Left ventricle myocardium inferior (tissue), 1 donor: ENCODE results near the gene AGAP1. TPM values are rescaled to one million over a fixed set of nuclear protein-coding genes. Genes with fewer than 3 reads are reported as not detected.

Source experiments
- DNase-seq: peaks from one replicate; pipeline ENCODE4 v3.0.0-alpha.2; 2020
- H3K27ac ChIP-seq: fragments of 200-600 bp; replicated peaks from 2 replicates; pipeline ENCODE4 v1.8.0; 2021
- H3K27me3 ChIP-seq: fragments of 200-600 bp; 2 replicates; pipeline ENCODE4 v1.8.0; 2021; ENCODE audit warnings: low read depth
- H3K36me3 ChIP-seq: fragments of 200-600 bp; 2 replicates; pipeline ENCODE4 v1.8.0; 2021
- H3K4me1 ChIP-seq: fragments of 200-600 bp; 2 replicates; pipeline ENCODE4 v1.8.0; 2021
- H3K4me3 ChIP-seq: fragments of 200-600 bp; 2 replicates; pipeline ENCODE4 v1.8.0; 2021; ENCODE audit warnings: mild to moderate bottlenecking, moderate library complexity
- H3K9me3 ChIP-seq: fragments of 200-600 bp; replicated peaks from 2 replicates; pipeline ENCODE4 v1.8.0; 2021
- intact Hi-C: fragments of 100-400 bp; cut with micrococcal nuclease; formaldehyde crosslinking; loops from one replicate; pipeline ENCODE4 v1.11.0; 2022
- total RNA-seq: library from RNA; stranded (reverse); fragmentation: NEBNext Ultra II Directional; extraction: Animal tissue kit (Norgen Biotek cat#: 25700); gene quantifications from one replicate; pipeline ENCODE4 v1.2.1, GENCODE V29; 2021
- TF ChIP-seq, protein P1 (sequence below): fragments of 200-600 bp; IDR thresholded peaks from 2 replicates; pipeline ENCODE4 v1.8.0; 2021; ENCODE audit warnings: antibody characterized with exemption, mild to moderate bottlenecking, borderline replicate concordance
- donor health status: DM: no; HTN: yes; CAD: no; lungs with severe emphysema.

AGAP1 gene
- total RNA-seq, 1 donor from 2014 or later, result 18.1 TPM

DNA sequence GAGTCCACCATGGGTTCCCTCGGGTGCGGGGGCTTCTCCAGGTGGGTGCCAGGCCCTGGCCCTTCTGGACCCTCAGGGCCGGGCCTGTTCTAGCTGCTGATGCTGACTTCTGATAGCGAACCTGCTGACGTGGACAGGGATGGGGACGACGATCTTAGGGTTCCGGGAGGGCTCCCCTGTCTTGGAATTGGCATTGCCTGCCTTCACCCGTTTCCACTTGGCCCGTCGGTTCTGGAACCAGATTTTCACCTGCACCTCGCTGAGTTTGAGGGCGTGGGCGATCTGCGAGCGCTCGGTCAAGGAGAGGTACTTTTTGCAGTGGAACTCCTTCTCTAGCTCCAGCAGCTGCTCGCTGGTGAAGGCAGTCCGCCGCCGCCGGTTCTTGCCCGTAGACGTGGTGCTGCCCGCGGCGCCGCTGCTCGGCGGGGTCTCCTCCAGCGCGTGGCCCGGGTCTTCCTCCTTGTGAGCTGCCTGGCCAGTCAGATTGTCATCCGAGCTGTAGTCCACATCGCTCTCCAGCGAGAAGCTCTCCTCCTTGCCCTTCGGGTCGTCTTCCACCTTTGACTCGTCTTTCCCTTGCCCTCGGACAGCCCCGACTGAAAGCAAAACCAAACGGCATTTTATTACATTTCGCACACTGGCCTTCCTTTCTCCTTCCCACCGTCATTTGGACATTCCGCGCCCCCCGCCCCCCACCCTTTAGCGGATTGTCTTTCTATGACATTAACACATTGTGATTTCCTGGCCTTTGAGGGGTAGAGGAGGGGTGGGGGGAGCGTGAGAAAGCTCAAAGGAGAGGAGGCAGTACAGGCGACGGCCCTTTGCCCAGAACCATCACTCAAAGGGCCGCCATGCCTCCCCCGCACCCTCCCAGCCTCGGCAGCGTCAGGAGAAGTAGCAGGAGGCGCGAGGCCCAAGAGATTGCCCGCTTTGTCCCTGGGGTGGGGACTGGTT, 672.3 kb downstream of the AGAP1 start:
- peaks cover 100% of the 10 kb centered on the region for H3K27me3 ChIP-seq
- no peaks in the 10 kb centered on the region for H3K36me3 ChIP-seq
- H3K4me1 ChIP-seq, result peaks cover 73% of the 10 kb centered on the region
- TF ChIP-seq, protein P1, sequence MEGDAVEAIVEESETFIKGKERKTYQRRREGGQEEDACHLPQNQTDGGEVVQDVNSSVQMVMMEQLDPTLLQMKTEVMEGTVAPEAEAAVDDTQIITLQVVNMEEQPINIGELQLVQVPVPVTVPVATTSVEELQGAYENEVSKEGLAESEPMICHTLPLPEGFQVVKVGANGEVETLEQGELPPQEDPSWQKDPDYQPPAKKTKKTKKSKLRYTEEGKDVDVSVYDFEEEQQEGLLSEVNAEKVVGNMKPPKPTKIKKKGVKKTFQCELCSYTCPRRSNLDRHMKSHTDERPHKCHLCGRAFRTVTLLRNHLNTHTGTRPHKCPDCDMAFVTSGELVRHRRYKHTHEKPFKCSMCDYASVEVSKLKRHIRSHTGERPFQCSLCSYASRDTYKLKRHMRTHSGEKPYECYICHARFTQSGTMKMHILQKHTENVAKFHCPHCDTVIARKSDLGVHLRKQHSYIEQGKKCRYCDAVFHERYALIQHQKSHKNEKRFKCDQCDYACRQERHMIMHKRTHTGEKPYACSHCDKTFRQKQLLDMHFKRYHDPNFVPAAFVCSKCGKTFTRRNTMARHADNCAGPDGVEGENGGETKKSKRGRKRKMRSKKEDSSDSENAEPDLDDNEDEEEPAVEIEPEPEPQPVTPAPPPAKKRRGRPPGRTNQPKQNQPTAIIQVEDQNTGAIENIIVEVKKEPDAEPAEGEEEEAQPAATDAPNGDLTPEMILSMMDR, result no peak
- intact Hi-C loops, result no loop called here
- DNase-seq, result no peak
- no peak overlapping the region for H3K27ac ChIP-seq
- H3K4me3 ChIP-seq, result peak overlapping the region; percentile 59
- H3K9me3 ChIP-seq, result no peaks in the 10 kb centered on the region

DNA sequence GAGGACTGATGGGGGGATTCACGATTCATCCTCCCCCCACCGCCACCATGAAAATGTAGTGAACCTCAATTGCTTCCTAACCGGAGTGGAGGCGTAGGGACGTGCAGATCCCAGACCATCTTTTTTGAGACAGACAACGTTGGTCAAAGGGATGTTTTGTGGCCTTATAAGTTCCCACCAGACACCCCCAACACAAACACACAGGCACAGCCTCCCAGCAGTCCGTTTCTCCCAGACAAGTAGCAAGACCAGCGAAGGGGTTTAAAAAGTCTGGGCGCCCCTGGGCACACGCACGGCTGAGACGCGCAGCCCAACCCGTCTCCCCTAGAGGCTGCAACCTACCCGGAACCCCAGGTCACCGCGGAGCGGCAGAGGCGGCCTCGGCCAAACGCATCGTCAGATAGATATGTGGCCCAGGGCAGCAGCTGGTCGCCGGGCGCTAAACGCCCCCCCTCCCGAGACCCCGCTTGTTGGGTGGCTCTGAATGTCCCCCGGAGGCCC, 673.0 kb downstream of the AGAP1 start:
- peaks cover 100% of the 10 kb centered on the region for H3K27me3 ChIP-seq
- intact Hi-C loops, result no loop called here
- TF ChIP-seq, protein P1, result no peak
- H3K36me3 ChIP-seq, result no peaks in the 10 kb centered on the region
- H3K27ac ChIP-seq, result no peak overlapping the region
- H3K4me1 ChIP-seq, result peaks cover 80% of the 10 kb centered on the region
- H3K4me3 ChIP-seq, result peak overlapping the region; percentile 59
- H3K9me3 ChIP-seq, result no peaks in the 10 kb centered on the region
- DNase-seq, result no peak

DNA sequence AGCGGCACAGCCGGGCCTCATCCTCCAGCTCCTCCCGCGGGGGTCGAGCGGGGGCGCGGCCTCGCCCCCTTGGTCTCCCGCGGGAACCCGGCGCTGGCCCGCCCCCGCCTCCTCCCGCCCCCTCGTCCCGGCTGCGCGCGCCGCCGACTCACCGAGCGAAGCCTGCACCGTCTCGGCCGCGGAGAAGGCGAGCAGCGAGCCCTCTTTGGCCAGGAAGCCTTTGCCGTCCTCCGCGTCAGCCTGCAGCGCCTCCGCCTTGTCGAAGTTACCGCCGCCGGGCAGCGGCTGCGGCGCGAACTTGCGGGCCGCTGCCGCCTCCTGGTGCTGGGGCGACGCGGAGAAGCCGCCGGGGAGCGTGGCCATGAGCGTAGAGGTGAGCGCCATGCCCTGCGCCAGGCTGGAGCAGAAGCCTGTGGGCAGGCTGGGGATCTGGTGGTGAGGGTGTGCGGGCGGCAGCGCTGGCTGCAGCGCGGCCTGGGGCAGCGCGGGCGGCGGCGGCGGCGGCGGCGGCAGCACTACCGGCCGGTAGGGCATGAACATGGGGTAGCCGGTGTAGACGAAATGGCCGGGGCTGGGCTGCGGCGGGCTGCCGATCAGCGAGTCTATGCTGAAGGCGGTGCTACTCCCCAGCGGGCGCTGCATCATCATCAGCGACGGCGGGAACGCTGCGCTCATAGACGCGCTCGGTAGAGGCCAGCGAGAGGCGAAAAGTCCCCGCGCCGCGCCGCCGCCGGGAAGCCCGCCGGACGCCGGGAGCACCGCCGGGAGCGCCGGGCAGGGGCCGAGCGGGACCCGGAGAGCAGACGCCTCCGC, 673.7 kb downstream of the AGAP1 start:
- Histone ChIP-seq H3K36me3 (no peaks in the 10 kb centered on the region), H3K27me3 (peaks cover 100% of the 10 kb centered on the region), H3K27ac (no peak overlapping the region), H3K9me3 (no peaks in the 10 kb centered on the region), H3K4me1 (peaks cover 87% of the 10 kb centered on the region), H3K4me3 (peak overlapping the region; percentile 59)
- TF ChIP-seq, protein P1, result peak; percentile 53
- intact Hi-C loops, result no loop called here
- no peak for DNase-seq

DNA sequence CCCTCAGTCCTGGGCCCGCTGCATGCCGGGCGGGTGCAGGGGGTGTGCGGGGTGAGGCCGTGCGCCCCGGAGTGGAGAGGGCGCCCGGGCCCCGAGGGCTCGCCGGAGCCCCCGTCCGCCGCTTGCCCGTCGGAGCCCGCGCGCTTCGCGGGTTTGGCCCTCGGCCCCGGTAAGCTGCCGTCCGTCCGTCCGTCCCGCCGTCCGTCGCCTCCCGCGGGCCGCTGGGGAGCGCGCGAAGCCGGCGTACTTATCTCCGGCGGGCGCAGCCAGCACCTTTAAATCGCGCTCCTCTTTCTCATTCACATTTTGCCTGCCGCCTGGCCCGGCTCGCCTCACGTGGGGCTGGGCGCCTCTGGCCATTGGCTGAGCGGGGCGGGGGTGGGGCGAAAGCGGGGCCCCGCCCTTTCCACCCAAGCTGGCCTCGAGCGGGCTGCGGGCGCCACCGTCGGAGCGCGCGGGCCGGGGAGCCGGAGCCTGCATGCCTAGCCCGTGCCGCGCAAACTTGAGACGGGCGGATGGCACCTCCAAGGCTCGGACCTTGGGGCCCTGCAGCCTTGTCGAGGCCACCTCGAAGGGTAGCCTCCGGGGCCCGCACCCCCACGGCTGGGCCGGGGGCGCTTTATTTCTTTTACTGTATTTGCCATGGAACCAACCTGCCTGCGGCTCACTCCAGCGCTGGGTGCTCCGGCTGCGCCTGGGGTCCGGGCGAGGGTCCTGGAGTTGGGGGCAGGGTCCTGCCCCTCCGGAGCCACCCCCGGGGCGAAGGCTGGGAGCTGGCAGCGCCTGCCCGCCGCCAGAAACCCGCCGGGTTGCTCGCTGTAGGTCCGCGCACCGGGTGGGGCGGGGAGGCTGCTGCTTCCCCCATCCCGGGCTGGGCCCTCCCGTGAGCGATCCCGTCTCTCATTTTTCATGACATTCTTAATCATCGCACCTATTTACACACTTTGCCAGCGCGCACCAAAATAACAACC, 674.6 kb downstream of the AGAP1 start, which contains the start of gene GBX2:
Gene GBX2 (minus strand): TSS at position 277 of the 971 bp plus-strand sequence. CDS start 415 bp downstream, outside the sequence.
- Histone ChIP-seq H3K36me3 (no peaks in the 10 kb centered on the region), H3K4me1 (peaks cover 91% of the 10 kb centered on the region), H3K27me3 (peaks cover 100% of the 10 kb centered on the region), H3K9me3 (no peaks in the 10 kb centered on the region), H3K4me3 (peak within 1 kb of the TSS; percentile 59), H3K27ac (no peak within 1 kb of the TSS)
- intact Hi-C loops, result no loop called here
- DNase-seq, result no peak
- TF ChIP-seq, protein P1, result no peak
